NCI-H1092 (cell line): Measurements from ENCODE around the gene TP53BP2.
"Not testable (repeated sequence)": the region's sequence is repeated elsewhere in the genome, so short reads cannot be mapped to it uniquely, and the experiment has no call there.

ENCODE experiments used
- DNase-seq: peaks from one replicate; lab custom pipeline; 2025; lab: John Stamatoyannopoulos, UW

Gene TP53BP2, protein sequence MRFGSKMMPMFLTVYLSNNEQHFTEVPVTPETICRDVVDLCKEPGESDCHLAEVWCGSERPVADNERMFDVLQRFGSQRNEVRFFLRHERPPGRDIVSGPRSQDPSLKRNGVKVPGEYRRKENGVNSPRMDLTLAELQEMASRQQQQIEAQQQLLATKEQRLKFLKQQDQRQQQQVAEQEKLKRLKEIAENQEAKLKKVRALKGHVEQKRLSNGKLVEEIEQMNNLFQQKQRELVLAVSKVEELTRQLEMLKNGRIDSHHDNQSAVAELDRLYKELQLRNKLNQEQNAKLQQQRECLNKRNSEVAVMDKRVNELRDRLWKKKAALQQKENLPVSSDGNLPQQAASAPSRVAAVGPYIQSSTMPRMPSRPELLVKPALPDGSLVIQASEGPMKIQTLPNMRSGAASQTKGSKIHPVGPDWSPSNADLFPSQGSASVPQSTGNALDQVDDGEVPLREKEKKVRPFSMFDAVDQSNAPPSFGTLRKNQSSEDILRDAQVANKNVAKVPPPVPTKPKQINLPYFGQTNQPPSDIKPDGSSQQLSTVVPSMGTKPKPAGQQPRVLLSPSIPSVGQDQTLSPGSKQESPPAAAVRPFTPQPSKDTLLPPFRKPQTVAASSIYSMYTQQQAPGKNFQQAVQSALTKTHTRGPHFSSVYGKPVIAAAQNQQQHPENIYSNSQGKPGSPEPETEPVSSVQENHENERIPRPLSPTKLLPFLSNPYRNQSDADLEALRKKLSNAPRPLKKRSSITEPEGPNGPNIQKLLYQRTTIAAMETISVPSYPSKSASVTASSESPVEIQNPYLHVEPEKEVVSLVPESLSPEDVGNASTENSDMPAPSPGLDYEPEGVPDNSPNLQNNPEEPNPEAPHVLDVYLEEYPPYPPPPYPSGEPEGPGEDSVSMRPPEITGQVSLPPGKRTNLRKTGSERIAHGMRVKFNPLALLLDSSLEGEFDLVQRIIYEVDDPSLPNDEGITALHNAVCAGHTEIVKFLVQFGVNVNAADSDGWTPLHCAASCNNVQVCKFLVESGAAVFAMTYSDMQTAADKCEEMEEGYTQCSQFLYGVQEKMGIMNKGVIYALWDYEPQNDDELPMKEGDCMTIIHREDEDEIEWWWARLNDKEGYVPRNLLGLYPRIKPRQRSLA

DNA sequence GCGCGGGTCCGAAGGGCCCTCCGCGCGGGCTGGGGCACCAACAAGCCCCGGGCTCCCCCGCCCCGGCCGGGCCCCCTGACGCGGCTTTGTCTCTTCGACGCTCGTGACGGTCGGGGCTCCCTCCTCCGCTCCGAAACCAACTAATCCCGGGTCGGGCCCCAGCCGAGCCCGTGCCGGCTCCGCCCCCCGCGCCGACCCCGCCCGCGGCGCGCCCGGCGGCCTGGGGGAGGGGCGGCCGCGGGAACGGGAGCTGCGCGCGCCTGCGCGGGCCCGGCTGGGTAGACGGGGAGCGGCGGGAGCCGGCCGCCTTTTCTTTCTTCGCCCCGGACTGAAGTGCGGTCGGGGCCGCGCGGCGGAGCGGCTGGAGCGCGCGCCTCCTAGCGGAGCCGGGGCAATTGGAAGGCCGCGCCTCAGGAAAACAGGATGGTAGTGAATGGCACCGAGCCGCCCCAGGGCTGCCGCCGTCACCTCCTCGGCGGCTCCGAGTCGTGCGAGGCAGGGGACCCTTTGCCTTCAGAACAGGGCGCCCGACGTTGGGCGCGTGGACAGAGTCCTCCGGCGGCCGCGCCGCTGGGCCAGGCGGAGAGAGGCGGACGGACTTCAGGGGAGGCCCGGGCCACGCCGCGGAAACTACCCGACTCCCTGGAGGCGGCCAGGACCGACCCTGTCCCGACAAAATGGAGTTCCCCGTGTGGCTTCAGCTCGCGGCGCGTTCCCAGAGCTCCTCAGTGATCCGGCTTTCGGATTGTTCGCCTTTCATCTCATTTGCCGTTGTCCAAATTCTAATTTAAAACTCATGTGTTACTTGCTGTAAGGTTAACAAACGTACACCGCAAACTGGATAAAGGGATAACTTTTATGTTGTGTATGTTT lies at the start of gene TP53BP2:
Gene TP53BP2, minus strand, starts transcription at position 138 of the 873 bp plus-strand sequence. CDS start 267 bp downstream, outside the sequence.
- DNase-seq: peak; percentile 82

- DNase-seq: not testable (repeated sequence)
Measured at GRCh38 chr1:223890494-223890893, 44.7 kb upstream of the TP53BP2 start.

GRCh38 chr1:223889319-223889718 lies 43.6 kb upstream of the TP53BP2 start:
- DNase-seq: not testable (repeated sequence)

DNA sequence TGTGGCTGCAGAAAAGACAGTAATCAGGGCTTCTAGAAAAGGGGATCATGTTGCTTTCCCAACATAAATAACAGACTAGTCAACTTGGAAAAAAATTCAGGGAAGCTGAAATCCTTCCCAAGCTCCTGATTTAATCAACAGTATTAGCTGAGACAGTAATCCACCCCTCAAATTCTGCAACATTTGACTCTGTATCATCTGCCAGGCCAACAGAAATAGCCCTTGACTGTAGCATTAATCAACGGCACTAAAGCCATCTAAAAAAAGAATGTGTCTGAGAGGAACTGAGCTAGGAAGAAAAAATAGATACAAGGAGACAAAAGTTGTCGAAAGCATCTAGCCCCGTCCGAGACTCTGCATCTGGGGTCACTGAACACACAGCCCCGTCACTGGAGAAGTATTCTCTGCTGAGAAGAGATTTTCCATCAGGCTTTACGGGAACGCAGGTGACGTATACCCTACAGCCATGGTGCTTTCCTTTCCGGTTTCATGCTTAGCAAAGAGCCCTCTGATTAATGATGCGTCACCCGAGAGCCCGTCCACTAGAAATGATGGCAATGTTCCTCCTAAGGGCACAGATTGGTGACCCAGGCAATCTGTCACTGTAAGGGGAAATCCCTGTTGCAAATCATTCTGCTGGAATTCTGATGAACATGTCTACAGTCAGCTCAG lies 42.1 kb upstream of the TP53BP2 start:
- no peak for DNase-seq

DNA sequence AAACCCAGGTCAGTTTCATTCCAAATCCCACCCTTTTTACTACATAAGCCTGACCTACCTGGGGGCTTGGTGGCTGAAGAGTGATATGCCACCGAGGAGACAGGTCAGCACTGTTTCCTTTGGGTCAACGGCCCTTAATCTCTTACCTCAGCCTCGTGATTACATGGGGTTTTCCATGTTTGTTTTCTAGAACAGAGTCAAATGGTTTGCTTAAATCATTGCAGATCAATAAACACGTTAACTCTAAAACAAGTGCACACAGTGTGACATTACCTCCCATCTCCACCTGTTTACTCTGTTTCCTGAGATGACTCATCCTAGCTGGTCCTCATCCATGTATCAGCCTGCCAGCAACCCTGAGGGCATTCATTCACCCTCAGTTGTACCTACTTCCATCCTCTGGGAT lies 40.8 kb upstream of the TP53BP2 start:
- no peak for DNase-seq

DNA sequence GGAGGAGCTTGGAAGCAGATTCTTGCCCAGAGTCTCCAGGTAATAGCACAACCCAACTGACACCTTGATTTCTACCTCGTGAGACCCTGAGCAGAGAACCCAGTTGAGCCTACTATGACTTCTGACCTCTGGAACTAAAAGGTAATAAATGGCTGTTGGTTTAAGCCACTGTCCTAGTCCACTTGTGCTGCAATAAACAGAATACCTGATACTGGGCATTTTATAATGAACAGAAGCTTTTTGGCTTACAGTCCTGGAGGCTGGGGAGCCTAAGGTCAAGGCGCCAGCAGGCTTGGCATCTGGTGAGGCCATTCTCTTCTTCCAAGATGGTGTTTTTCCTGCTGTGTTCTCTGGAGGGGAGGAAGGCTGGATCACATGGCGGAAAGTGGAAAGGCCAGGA lies 39.9 kb upstream of the TP53BP2 start:
- DNase-seq: no peak

GRCh38 chr1:223878598-223879325 lies 33.0 kb upstream of the TP53BP2 start:
- no peak for DNase-seq

GRCh38 chr1:223877804-223878203 lies 32.1 kb upstream of the TP53BP2 start:
- no peak for DNase-seq

- DNase-seq: no peak
Measured at GRCh38 chr1:223876590-223876989, 30.8 kb upstream of the TP53BP2 start.

GRCh38 chr1:223873044-223873443 lies 27.3 kb upstream of the TP53BP2 start:
- no peak for DNase-seq

DNA sequence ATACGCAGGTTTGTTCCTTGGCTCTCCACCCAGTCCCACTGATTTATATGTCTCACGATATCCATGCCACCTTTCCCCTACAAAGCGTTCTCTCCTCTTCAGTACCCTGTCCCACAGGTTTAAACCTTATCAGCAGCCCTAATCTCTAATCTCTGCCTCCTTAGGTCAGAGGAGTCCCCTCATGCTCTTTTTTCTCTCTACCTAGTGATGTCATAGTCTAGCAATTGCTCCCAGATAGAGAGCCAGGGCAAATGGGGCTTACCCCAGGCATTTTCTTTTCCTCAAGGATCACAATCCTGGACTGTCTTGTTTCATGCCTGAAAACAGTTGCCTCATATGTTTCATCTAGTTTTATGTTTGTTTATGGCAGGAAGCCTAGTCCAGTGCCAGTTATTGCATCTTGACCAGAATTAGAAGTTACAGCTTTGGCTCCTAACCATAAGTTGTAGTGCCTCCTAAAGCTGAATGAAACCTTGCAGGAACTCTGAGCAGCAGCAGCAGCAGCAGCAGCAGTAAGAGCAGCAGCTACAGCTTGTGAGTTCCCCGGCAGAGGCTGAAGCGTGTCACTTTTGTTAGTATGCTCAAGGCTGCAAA lies 26.7 kb upstream of the TP53BP2 start:
- DNase-seq: no peak

- no peak for DNase-seq
Measured at GRCh38 chr1:223870617-223871574, 25.1 kb upstream of the TP53BP2 start.

- not testable (repeated sequence) for DNase-seq
Measured at GRCh38 chr1:223864599-223865368, 19.0 kb upstream of the TP53BP2 start.

GRCh38 chr1:223864084-223864483 lies 18.3 kb upstream of the TP53BP2 start:
- DNase-seq: no peak

- DNase-seq: no peak
Measured at GRCh38 chr1:223861904-223862303, 16.2 kb upstream of the TP53BP2 start.

GRCh38 chr1:223860051-223860622 lies 14.4 kb upstream of the TP53BP2 start:
- no peak for DNase-seq

DNA sequence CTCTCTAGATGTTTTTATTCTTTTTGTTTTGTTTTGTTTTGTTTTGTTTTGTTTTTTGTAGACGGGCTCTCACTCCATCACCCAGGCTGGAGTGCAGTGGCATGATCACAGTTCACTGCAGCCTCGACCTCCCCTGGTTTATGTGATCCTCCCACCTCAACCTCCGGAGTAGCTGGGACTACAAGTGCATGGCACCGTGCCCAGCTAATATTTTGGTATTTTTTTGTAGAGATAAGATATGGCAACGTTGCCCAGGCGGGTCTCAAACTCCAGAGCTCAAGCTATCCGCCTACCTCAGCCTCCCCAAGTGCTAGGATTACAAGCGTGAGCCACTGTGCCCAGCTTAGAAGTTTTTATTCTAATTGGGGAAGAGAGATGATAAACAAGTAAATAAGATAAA lies 13.3 kb upstream of the TP53BP2 start:
- no peak for DNase-seq
